Activated naive CD8-positive, alpha-beta T cell treated with anti-CD3 and anti-CD28 coated beads, Interleukin-2, amount 50 U/mL, for 24 hours (primary cell): ENCODE data around the gene EEPD1.
A peak's percentile ranks its signal among the peaks of the same experiment; 100 is the strongest.
"Not testable (repeated sequence)": the region's sequence is repeated elsewhere in the genome, so short reads cannot be mapped to it uniquely, and the experiment has no call there.

Source experiments
- ATAC-seq: fragments of 150-1000 bp; cut with Tn5 transposase; one replicate; pipeline ENCODE4 v1.10.0; 2021
- DNase-seq: peaks from one replicate; pipeline ENCODE4 v3.0.0; 2021
- H3K27ac Mint-ChIP-seq: one replicate; pipeline ENCODE4 v1.8.0; 2021; ENCODE audit warnings: mild to moderate bottlenecking, mixed read lengths
- H3K27me3 Mint-ChIP-seq: one replicate; pipeline ENCODE4 v1.8.0; 2021; ENCODE audit warnings: mixed read lengths
- H3K36me3 Mint-ChIP-seq: one replicate; pipeline ENCODE4 v1.8.0; 2021; ENCODE audit warnings: low read depth, mixed read lengths
- H3K4me1 Mint-ChIP-seq: one replicate; pipeline ENCODE4 v1.8.0; 2021; ENCODE audit warnings: mixed read lengths
- H3K4me3 Mint-ChIP-seq: one replicate; pipeline ENCODE4 v1.8.0; 2021; ENCODE audit warnings: mild to moderate bottlenecking, moderate library complexity, mixed read lengths
- H3K9me3 Mint-ChIP-seq: one replicate; pipeline ENCODE4 v1.8.0; 2021; ENCODE audit warnings: mixed read lengths

EEPD1 gene

GRCh38 chr7:36152756-36153570, at the start of gene EEPD1:
Gene EEPD1 (plus strand): TSS chr7:36153254. CDS start chr7:36154325, 1,071 bp downstream.
- ATAC-seq (peak; percentile 95), DNase-seq (peak; percentile 99)
- peaks cover 16% of the 10 kb centered on the region for H3K4me1 Mint-ChIP-seq
- peak within 1 kb of the TSS; percentile 78 for H3K4me3 Mint-ChIP-seq
- H3K27ac Mint-ChIP-seq, result peak within 1 kb of the TSS; percentile 59
- no peaks in the 10 kb centered on the region for H3K27me3 Mint-ChIP-seq
- no peaks in the 10 kb centered on the region for H3K9me3 Mint-ChIP-seq
- no peaks in the 10 kb centered on the region for H3K36me3 Mint-ChIP-seq

GRCh38 chr7:36103837-36104561, 49.1 kb upstream of the EEPD1 start:
- Mint-ChIP-seq H3K27me3 (no peaks in the 10 kb centered on the region), H3K9me3 (peaks cover 9% of the 10 kb centered on the region), H3K4me1 (no peaks in the 10 kb centered on the region), H3K36me3 (no peaks in the 10 kb centered on the region), H3K4me3 (no peak overlapping the region), H3K27ac (no peak overlapping the region)
- no peak for DNase-seq
- ATAC-seq, result no peak

GRCh38 chr7:36106972-36107908, 45.8 kb upstream of the EEPD1 start:
- not testable (repeated sequence) for ATAC-seq, H3K36me3 Mint-ChIP-seq, H3K27me3 Mint-ChIP-seq, H3K4me1 Mint-ChIP-seq, DNase-seq, H3K9me3 Mint-ChIP-seq, H3K27ac Mint-ChIP-seq, H3K4me3 Mint-ChIP-seq

GRCh38 chr7:36107926-36108631, 45.0 kb upstream of the EEPD1 start:
- Mint-ChIP-seq H3K4me3 (no peak overlapping the region), H3K27me3 (peaks cover 5% of the 10 kb centered on the region), H3K27ac (no peak overlapping the region), H3K4me1 (no peaks in the 10 kb centered on the region), H3K9me3 (no peaks in the 10 kb centered on the region), H3K36me3 (no peaks in the 10 kb centered on the region)
- DNase-seq (no peak), ATAC-seq (no peak)

GRCh38 chr7:36109013-36109627, 43.9 kb upstream of the EEPD1 start:
- no peaks in the 10 kb centered on the region for H3K4me1 Mint-ChIP-seq
- no peaks in the 10 kb centered on the region for H3K36me3 Mint-ChIP-seq
- peak; percentile 27 for ATAC-seq
- H3K27ac Mint-ChIP-seq, result no peak overlapping the region
- H3K27me3 Mint-ChIP-seq, result peaks cover 6% of the 10 kb centered on the region
- no peaks in the 10 kb centered on the region for H3K9me3 Mint-ChIP-seq
- H3K4me3 Mint-ChIP-seq, result no peak overlapping the region
- DNase-seq, result no peak

- H3K4me1 Mint-ChIP-seq, result peaks cover 8% of the 10 kb centered on the region
- ATAC-seq (no peak), DNase-seq (no peak)
- H3K4me3 Mint-ChIP-seq, result no peak overlapping the region
- no peaks in the 10 kb centered on the region for H3K36me3 Mint-ChIP-seq
- no peak overlapping the region for H3K27ac Mint-ChIP-seq
- peaks cover 8% of the 10 kb centered on the region for H3K27me3 Mint-ChIP-seq
- no peaks in the 10 kb centered on the region for H3K9me3 Mint-ChIP-seq
Measured at GRCh38 chr7:36110584-36110983, 42.5 kb upstream of the EEPD1 start.

- no peak overlapping the region for H3K4me3 Mint-ChIP-seq
- ATAC-seq (no peak), DNase-seq (no peak)
- no peak overlapping the region for H3K27ac Mint-ChIP-seq
- no peaks in the 10 kb centered on the region for H3K36me3 Mint-ChIP-seq
- peaks cover 14% of the 10 kb centered on the region for H3K27me3 Mint-ChIP-seq
- peaks cover 29% of the 10 kb centered on the region for H3K4me1 Mint-ChIP-seq
- H3K9me3 Mint-ChIP-seq, result no peaks in the 10 kb centered on the region
Measured at GRCh38 chr7:36112969-36113368, 40.1 kb upstream of the EEPD1 start.

- Mint-ChIP-seq H3K27me3 (peaks cover 18% of the 10 kb centered on the region), H3K36me3 (no peaks in the 10 kb centered on the region), H3K27ac (no peak overlapping the region), H3K9me3 (no peaks in the 10 kb centered on the region), H3K4me1 (peaks cover 29% of the 10 kb centered on the region), H3K4me3 (no peak overlapping the region)
- DNase-seq, result no peak
- no peak for ATAC-seq
Measured at GRCh38 chr7:36114355-36114754, 38.7 kb upstream of the EEPD1 start.

- peaks cover 29% of the 10 kb centered on the region for H3K4me1 Mint-ChIP-seq
- H3K36me3 Mint-ChIP-seq, result no peaks in the 10 kb centered on the region
- no peak overlapping the region for H3K4me3 Mint-ChIP-seq
- peak overlapping the region; percentile 6 for H3K27ac Mint-ChIP-seq
- peak; percentile 86 for DNase-seq
- peak; percentile 100 for ATAC-seq
- H3K9me3 Mint-ChIP-seq, result no peaks in the 10 kb centered on the region
- peaks cover 19% of the 10 kb centered on the region for H3K27me3 Mint-ChIP-seq
Measured at GRCh38 chr7:36115448-36116321, 37.4 kb upstream of the EEPD1 start.

GRCh38 chr7:36116347-36117202, 36.5 kb upstream of the EEPD1 start:
- no peak for ATAC-seq
- Mint-ChIP-seq H3K9me3 (peaks cover 7% of the 10 kb centered on the region), H3K4me1 (peaks cover 29% of the 10 kb centered on the region), H3K4me3 (no peak overlapping the region), H3K27me3 (peaks cover 19% of the 10 kb centered on the region), H3K27ac (peak overlapping the region; percentile 57), H3K36me3 (no peaks in the 10 kb centered on the region)
- DNase-seq, result no peak

GRCh38 chr7:36117203-36117840, 35.7 kb upstream of the EEPD1 start:
- H3K9me3 Mint-ChIP-seq, result peaks cover 11% of the 10 kb centered on the region
- H3K4me1 Mint-ChIP-seq, result peaks cover 29% of the 10 kb centered on the region
- no peak for DNase-seq
- no peak overlapping the region for H3K4me3 Mint-ChIP-seq
- H3K36me3 Mint-ChIP-seq, result no peaks in the 10 kb centered on the region
- no peak for ATAC-seq
- peaks cover 19% of the 10 kb centered on the region for H3K27me3 Mint-ChIP-seq
- H3K27ac Mint-ChIP-seq, result no peak overlapping the region

GRCh38 chr7:36118344-36118743, 34.7 kb upstream of the EEPD1 start:
- ATAC-seq (no peak), DNase-seq (no peak)
- Mint-ChIP-seq H3K27ac (no peak overlapping the region), H3K36me3 (no peaks in the 10 kb centered on the region), H3K27me3 (peaks cover 13% of the 10 kb centered on the region), H3K4me1 (peaks cover 29% of the 10 kb centered on the region), H3K9me3 (peaks cover 11% of the 10 kb centered on the region), H3K4me3 (no peak overlapping the region)
